ENCODE data around the gene SPATA17. TPM values are rescaled to one million over a fixed set of nuclear protein-coding genes. Genes with fewer than 3 reads are reported as not detected.
A peak's percentile ranks its signal among the peaks of the same experiment; 100 is the strongest.

The SPATA17 gene
- total and polyA plus RNA-seq, 2 of the 13 experiments (the other 11 are each of a cell fraction or from before 2014, with no cell fraction given), result 0.48 to 1.7 TPM

GRCh38 chr1:217585577-217585976 lies 45.6 kb upstream of the SPATA17 start:
- no peak for FAIRE-seq
- no peak overlapping the region for H3K9ac ChIP-seq (ENCODE audit: insufficient read depth, low read depth, low read length)
- TF ChIP-seq MLLT10 (CRISPR knock-in tag; IDR thresholded peaks at IDR 0.05) (no peak), ZNF550 (CRISPR knock-in tag; IDR thresholded peaks at IDR 0.05; ENCODE audit: borderline replicate concordance) (no peak), CEBPB (IDR thresholded peaks at IDR 0.05; ENCODE audit: borderline replicate concordance, low read depth, low read length) (peak; percentile 61; the same call in 1 of the 2 replicates)
- H3K27ac ChIP-seq (ENCODE audit: extremely low read length, insufficient read depth, low read length), result no peak overlapping the region
- no peak for ATAC-seq
- H3K36me3 ChIP-seq (replicated peaks in 1 of 2; ENCODE audit: control insufficient read depth in 1 of 2, insufficient read depth in 2 of 2, low read length in 2 of 2), result no peaks in the 10 kb centered on the region
- no peaks in the 10 kb centered on the region for H3K9me3 ChIP-seq (ENCODE audit: low read length)
- ChIA-PET CTCF (ENCODE audit: low intra/inter-chr PET ratio, low total read pairs) (no interaction called here), POLR2A (no interaction called here)
- in situ Hi-C loops (cut with HindIII; ENCODE audit: extremely low pct_ligation_motif_present, low pct_unique_long_range_greater_than_20kb) (no loop called here), intact Hi-C loops (cut with micrococcal nuclease; ENCODE audit: unreplicated experiment) (no loop called here)
- H2AFZ ChIP-seq (ENCODE audit: low read length), result no peak overlapping the region
- H3K4me2 ChIP-seq (ENCODE audit: low read depth, low read length), result no peak overlapping the region
- peaks cover 14% of the 10 kb centered on the region for H3K4me1 ChIP-seq (ENCODE audit: insufficient read depth, low read length)
- WGBS (ENCODE audit: low lambda C conversion rate), result 85% methylated on average over 2 of the region's 2 CpGs
- H3K4me3 ChIP-seq (replicated peaks in 1 of 3; ENCODE audit: insufficient read depth in 1 of 3, low read depth in 2 of 3, low read length in 3 of 3), result no peak overlapping the region
- no TSS peak for BruUV-seq (replicated peaks)
- no peaks in the 10 kb centered on the region for H3K27me3 ChIP-seq (ENCODE audit: control insufficient read depth in 1 of 2, insufficient read depth in 2 of 2, low read length in 2 of 2)
- no peaks in the 10 kb centered on the region for H3K79me2 ChIP-seq (ENCODE audit: insufficient read depth, low read length)
- H4K20me1 ChIP-seq (ENCODE audit: insufficient read depth, low read length), result no peaks in the 10 kb centered on the region
- DNase-seq (ENCODE audit: low spot score), result no peak

- Histone ChIP-seq H3K79me2 (ENCODE audit: insufficient read depth, low read length) (no peaks in the 10 kb centered on the region), H4K20me1 (ENCODE audit: insufficient read depth, low read length) (no peaks in the 10 kb centered on the region), H2AFZ (ENCODE audit: low read length) (no peak overlapping the region), H3K27me3 (ENCODE audit: control insufficient read depth in 1 of 2, insufficient read depth in 2 of 2, low read length in 2 of 2) (no peaks in the 10 kb centered on the region), H3K27ac (ENCODE audit: extremely low read length, insufficient read depth, low read length) (no peak overlapping the region), H3K9ac (ENCODE audit: insufficient read depth, low read depth, low read length) (no peak overlapping the region), H3K9me3 (ENCODE audit: low read length) (no peaks in the 10 kb centered on the region), H3K4me2 (ENCODE audit: low read depth, low read length) (no peak overlapping the region), H3K4me3 (replicated peaks in 1 of 3; ENCODE audit: insufficient read depth in 1 of 3, low read depth in 2 of 3, low read length in 3 of 3) (no peak overlapping the region), H3K36me3 (replicated peaks in 1 of 2; ENCODE audit: control insufficient read depth in 1 of 2, insufficient read depth in 2 of 2, low read length in 2 of 2) (no peaks in the 10 kb centered on the region), H3K4me1 (ENCODE audit: insufficient read depth, low read length) (peaks cover 19% of the 10 kb centered on the region)
- ChIA-PET POLR2A (no interaction called here), CTCF (ENCODE audit: low intra/inter-chr PET ratio, low total read pairs) (no interaction called here)
- BruUV-seq (replicated peaks), result no TSS peak
- intact Hi-C loops (cut with micrococcal nuclease; ENCODE audit: unreplicated experiment), result no loop called here
- ATAC-seq (no peak), DNase-seq (ENCODE audit: low spot score) (no peak), FAIRE-seq (no peak)
- in situ Hi-C loops (cut with HindIII; ENCODE audit: extremely low pct_ligation_motif_present, low pct_unique_long_range_greater_than_20kb), result no loop called here
- WGBS (ENCODE audit: low lambda C conversion rate), result 92% methylated on average over 4 of the region's 4 CpGs
- TF ChIP-seq ZNF7 (CRISPR knock-in tag; IDR thresholded peaks at IDR 0.05) (no peak), NCOA5 (CRISPR knock-in tag; IDR thresholded peaks at IDR 0.05) (no peak), ZFP1 (CRISPR knock-in tag; IDR thresholded peaks at IDR 0.05) (no peak), ZC3H13 (CRISPR knock-in tag; IDR thresholded peaks at IDR 0.05) (no peak), ZBTB46 (CRISPR knock-in tag; IDR thresholded peaks at IDR 0.05; ENCODE audit: borderline replicate concordance) (no peak), DBP (CRISPR knock-in tag; IDR thresholded peaks at IDR 0.05; ENCODE audit: not compliant biosample characterization) (no peak), JDP2 (CRISPR knock-in tag; IDR thresholded peaks at IDR 0.05; ENCODE audit: borderline replicate concordance) (no peak), ZNF770 (CRISPR knock-in tag; IDR thresholded peaks at IDR 0.05) (no peak)
- TF ChIP-seq, protein P1, sequence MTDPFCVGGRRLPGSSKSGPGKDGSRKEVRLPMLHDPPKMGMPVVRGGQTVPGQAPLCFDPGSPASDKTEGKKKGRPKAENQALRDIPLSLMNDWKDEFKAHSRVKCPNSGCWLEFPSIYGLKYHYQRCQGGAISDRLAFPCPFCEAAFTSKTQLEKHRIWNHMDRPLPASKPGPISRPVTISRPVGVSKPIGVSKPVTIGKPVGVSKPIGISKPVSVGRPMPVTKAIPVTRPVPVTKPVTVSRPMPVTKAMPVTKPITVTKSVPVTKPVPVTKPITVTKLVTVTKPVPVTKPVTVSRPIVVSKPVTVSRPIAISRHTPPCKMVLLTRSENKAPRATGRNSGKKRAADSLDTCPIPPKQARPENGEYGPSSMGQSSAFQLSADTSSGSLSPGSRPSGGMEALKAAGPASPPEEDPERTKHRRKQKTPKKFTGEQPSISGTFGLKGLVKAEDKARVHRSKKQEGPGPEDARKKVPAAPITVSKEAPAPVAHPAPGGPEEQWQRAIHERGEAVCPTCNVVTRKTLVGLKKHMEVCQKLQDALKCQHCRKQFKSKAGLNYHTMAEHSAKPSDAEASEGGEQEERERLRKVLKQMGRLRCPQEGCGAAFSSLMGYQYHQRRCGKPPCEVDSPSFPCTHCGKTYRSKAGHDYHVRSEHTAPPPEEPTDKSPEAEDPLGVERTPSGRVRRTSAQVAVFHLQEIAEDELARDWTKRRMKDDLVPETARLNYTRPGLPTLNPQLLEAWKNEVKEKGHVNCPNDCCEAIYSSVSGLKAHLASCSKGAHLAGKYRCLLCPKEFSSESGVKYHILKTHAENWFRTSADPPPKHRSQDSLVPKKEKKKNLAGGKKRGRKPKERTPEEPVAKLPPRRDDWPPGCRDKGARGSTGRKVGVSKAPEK (CRISPR knock-in tag; IDR thresholded peaks at IDR 0.05; ENCODE audit: borderline replicate concordance), result no peak
These were observed 44.6 kb upstream of the SPATA17 start for GRCh38 chr1:217586586-217586985.

All from HepG2 (cell line).